ENCODE data around the gene R3HDM2. TPM values are rescaled to one million over a fixed set of nuclear protein-coding genes. Genes with fewer than 3 reads are reported as not detected.
A peak's percentile ranks its signal among the peaks of the same experiment; 100 is the strongest.

The R3HDM2 gene
- total RNA-seq, 1 donor from 2014 or later, result 49.0 TPM

DNA sequence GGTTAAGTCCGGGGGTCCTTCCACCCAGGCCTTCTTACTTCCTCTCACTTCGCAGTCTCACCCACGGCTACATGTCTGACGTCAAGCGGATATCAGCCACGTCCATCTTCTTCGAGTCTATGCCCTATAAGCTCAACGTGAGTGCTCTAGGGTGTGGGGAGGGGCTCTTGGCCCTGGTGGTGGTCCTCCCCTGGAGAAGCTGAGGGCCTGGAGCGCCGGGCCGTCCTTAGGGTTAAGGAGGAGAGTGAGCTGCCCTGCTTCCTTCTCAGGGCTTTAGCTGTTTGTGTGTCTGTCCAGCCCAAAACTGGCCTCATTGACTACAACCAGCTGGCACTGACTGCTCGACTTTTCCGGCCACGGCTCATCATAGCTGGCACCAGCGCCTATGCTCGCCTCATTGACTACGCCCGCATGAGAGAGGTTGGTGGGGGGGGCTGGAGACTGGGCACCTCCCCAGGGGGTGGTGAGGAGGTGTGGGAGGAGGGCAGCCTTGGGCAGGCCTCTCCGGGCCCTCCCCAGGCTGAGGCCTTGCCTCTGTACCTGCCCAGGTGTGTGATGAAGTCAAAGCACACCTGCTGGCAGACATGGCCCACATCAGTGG is 198.6 kb downstream of the R3HDM2 start:
- DNase-seq (ENCODE audit: low spot score), result no peak

DNA sequence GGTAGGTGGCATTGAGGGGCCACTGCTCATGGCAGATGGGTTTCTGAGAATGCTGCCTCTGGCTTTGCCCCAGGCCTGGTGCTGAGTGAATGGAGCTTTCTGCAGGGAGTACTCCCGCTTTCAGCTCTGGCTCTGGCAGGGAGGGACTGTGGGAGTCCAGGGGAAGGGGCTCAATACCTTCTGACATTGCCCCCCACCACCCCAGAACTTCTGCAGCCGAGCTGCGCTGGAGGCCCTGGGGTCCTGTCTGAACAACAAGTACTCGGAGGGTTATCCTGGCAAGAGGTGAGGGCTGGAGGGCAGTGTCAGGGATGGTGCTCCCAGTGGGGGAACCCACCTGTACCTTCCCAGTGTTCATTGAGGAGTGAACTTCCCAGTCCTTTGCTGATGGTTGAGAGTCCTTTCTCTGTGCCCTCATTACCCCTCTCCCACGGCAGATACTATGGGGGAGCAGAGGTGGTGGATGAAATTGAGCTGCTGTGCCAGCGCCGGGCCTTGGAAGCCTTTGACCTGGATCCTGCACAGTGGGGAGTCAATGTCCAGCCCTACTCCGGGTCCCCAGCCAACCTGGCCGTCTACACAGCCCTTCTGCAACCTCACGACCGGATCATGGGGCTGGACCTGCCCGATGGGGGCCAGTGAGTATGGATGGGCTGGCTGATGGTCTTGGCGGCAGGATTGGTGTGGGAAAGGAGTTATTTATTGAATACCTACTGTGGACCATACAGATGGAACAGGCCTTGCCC is 199.4 kb downstream of the R3HDM2 start:
- DNase-seq (ENCODE audit: low spot score), result no peak

DNA sequence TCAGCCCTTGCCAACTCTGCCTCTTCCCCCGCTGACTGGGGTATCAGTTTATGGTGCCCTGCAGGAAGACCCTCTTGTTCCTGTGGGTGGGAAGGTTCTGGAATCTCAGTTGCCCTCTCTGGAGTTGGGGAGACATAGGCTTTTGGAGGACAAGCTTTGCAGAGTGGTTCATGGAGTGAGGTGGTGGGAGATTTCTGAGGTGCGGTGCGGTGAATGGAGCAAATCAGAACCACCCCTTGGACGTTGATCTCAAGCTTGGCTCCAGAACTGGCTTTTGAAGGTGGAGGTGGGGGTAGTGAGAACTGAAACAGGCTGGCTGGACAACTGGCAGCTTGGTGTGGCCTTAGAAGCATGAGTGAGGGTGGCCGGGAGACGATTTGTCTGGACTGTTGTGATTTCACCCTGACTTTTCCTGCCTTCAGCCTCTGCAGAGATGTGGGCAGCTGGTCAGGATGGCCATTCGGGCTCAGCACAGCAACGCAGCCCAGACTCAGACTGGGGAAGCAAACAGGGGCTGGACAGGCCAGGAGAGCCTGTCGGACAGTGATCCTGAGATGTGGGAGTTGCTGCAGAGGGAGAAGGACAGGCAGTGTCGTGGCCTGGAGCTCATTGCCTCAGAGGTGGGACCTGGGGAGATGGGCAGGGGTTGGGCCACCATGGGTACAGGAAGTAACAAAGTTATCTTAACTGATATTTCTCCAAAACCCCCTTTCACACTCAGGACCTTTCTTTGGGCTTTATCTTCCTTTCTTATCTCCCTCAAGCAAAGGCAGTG is 200.3 kb downstream of the R3HDM2 start:
- DNase-seq (ENCODE audit: low spot score), result no peak

DNA sequence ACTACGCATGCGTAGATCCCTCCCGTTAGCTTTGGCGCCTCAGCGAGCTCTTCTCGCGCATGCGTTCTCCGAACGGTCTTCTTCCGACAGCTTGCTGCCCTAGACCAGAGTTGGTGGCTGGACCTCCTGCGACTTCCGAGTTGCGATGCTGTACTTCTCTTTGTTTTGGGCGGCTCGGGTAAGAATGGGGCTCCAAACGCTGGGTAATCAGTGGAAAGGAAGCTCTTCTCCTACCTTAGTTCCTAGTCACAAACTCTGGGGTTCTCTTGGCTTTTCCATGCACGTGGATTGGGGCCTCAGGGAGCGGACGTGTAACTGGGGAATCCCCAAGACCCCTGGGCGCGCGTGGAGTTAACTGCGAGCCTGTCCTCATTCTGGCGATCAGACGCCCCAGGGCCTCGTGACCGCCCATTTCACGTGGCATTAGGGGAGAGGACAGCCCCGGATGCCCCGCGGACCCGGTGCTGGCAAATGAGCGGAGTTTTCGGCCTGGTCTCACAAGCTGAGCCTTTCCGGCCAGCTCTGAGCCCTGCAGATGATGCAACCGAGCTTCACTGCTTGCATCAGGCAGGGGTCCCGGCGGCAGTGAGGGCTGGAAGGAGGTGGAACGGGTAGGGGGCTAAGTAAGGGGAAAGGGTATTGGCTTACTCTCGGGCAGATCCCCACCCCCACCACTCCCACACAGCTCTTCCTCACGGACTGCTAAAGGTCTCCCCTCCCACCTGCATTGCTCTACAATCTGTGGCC is 201.0 kb downstream of the R3HDM2 start, which contains the start of gene SHMT2:
Gene SHMT2, plus strand, starts transcription at position 78 of the 747 bp plus-strand sequence. Its CDS starts 68 bp downstream, at position 146.
- peak; percentile 97 for DNase-seq (ENCODE audit: low spot score)

GRCh38 chr12:57229046-57229633 is 201.7 kb downstream of the R3HDM2 start:
- DNase-seq (ENCODE audit: low spot score), result no peak

- no peak for DNase-seq (ENCODE audit: low spot score)
Observed at GRCh38 chr12:57227315-57228115, 203.3 kb downstream of the R3HDM2 start.

DNA sequence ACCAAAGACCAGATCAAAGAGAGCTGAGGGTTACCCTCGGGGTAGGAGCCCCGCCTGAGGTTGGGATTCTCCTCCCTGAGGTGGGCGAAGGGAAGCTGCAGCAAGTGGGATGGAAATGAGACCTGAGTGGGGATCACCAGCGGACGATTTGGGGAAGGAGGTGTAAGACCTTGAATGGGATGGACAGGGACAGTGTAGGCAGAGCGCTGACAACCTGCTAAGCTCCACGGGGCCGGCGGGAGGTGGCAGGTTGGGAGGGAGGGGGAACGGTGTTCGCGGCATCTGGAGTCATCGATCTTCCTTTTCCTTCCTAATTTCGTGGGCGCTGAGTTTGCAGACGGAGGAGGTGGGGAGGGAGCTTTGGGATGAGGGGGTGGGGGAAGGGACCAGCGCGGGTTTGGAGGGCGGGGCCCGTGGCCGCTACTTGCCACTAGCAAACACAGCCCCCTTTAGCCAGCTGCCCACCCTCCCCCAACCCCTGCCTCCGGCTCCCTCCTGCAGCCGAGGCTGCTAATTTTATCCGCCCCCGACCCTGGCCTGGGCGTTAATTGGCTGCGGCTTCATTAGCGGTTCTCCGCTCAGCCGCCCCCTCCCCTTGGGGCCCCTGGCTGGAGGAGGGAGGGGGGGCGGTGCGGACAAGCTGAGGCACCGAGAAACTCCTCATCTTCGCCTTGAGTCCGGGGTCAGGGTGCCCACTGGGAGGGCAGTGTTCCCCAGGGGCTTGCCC is 204.1 kb downstream of the R3HDM2 start:
- DNase-seq (ENCODE audit: low spot score), result no peak

- DNase-seq (ENCODE audit: low spot score), result no peak
Observed at GRCh38 chr12:57225680-57226210, 205.1 kb downstream of the R3HDM2 start.

DNA sequence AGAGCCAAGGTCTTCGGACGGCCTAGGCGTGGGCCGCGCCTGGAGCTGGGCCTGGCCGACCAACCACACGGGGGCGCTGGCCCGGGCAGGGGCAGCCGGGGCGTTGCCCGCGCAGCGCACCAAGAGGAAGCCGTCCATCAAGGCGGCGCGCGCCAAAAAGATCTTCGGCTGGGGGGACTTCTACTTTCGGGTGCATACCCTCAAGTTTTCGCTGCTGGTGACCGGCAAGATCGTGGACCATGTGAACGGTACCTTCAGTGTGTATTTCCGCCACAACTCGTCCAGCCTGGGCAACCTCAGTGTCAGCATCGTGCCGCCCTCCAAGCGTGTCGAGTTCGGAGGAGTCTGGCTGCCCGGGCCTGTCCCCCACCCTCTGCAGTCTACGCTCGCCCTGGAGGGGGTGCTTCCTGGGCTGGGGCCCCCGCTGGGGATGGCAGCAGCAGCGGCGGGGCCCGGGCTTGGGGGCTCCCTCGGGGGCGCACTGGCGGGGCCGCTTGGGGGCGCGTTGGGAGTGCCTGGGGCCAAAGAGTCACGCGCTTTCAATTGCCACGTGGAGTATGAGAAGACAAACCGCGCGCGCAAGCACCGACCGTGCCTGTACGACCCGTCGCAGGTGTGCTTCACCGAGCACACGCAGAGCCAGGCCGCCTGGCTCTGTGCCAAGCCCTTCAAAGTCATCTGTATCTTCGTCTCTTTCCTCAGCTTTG is 205.7 kb downstream of the R3HDM2 start:
- no peak for DNase-seq (ENCODE audit: low spot score)

GRCh38 chr12:57224278-57224972 is 206.4 kb downstream of the R3HDM2 start:
- DNase-seq (ENCODE audit: low spot score), result no peak

DNA sequence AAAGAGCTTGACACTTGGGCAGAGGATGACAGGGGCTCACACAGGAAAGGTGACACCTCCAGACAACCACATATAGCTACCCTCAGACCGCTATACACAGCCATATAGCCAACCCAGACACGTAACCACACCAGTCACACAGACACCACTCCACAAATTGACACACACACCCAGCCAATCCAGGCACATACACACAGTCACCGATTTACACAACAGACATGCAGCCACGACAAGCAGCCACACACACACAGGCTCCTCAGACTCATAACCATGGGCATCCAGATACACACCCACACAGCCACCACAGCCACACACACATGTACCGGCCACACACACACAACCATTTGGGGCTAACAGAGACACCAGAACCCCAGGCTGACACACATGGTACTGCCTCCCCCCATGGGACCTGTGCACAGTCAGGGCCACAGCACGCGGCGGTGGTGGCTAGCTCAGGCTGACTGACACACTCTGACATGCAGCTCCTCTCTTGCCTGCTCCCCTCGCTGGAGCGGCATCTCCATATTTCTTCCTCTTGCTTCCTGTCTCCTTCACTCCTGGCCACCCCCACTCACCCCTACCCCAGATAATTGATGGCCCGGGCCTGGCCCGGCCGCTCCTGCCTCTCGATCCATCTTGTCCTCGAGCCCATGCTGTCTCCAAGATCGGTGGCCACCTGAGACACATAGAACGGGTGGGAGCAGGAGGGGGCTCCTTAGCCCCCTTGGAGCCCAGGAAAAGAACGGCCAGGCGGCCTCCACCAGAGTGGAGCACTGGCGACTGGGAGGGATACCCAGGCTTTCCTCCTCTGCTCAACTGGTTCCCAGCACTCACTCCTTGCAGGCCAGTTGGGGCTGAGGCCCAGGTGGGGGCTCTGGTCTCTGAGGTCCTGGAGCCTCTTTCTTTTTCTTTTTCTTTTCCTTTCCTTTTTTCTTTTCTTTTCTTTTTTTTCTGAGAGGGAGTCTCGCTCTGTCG is 207.4 kb downstream of the R3HDM2 start:
- DNase-seq (ENCODE audit: low spot score), result no peak

- no peak for DNase-seq (ENCODE audit: low spot score)
Observed at GRCh38 chr12:57222286-57223190, 208.3 kb downstream of the R3HDM2 start.

GRCh38 chr12:57221169-57221917 is 209.5 kb downstream of the R3HDM2 start:
- no peak for DNase-seq (ENCODE audit: low spot score)

- DNase-seq (ENCODE audit: low spot score), result no peak
Observed at GRCh38 chr12:57220770-57221168, 210.1 kb downstream of the R3HDM2 start.

Measured in mesenteric fat pad (tissue), 1 donor.